ENCODE results near the gene CGB1. TPM values are rescaled to one million over a fixed set of nuclear protein-coding genes. Genes with fewer than 3 reads are reported as not detected.
"Not testable (repeated sequence)": the region's sequence is repeated elsewhere in the genome, so short reads cannot be mapped to it uniquely, and the experiment has no call there.

Gene CGB1
- total RNA-seq, 1 experiment from 2014 or later: not detected

- POLR2A ChIA-PET; BruUV-seq (replicated peaks); H3K27ac Mint-ChIP-seq (ENCODE audit: unreplicated experiment); H3K4me3 Mint-ChIP-seq (ENCODE audit: unreplicated experiment); H3K4me1 ChIP-seq; DNase-seq; H3K27me3 Mint-ChIP-seq (ENCODE audit: insufficient read depth, unreplicated experiment); H3K27me3 ChIP-seq (replicated peaks; ENCODE audit: control insufficient read depth, insufficient read depth, low read length); H3K36me3 ChIP-seq (ENCODE audit: control insufficient read depth, insufficient read depth, low read length); H3K36me3 Mint-ChIP-seq (ENCODE audit: insufficient read depth, unreplicated experiment); H3K9me3 Mint-ChIP-seq (ENCODE audit: unreplicated experiment); H3K9me3 ChIP-seq; H3K4me3 ChIP-seq (ENCODE audit: low read depth, low read length); intact Hi-C loops (cut with micrococcal nuclease; ENCODE audit: unreplicated experiment): not testable (repeated sequence)
- CTCF ChIA-PET: interaction anchor here (0.6 kb wide), 1 partner anchor 279 kb away, joined by 4 read pairs; no protein-coding TSS in a partner anchor
- H3K4me1 Mint-ChIP-seq (ENCODE audit: low read depth, unreplicated experiment): peaks cover 16% of the 10 kb centered on the region
Measured at GRCh38 chr19:49024233-49024632, 12.5 kb downstream of the CGB1 start, which contains the start of gene CGB3. Gene CGB3, minus strand, starts transcription at chr19:49024333. Its CDS starts 362 bp downstream, at chr19:49023971.

DNA sequence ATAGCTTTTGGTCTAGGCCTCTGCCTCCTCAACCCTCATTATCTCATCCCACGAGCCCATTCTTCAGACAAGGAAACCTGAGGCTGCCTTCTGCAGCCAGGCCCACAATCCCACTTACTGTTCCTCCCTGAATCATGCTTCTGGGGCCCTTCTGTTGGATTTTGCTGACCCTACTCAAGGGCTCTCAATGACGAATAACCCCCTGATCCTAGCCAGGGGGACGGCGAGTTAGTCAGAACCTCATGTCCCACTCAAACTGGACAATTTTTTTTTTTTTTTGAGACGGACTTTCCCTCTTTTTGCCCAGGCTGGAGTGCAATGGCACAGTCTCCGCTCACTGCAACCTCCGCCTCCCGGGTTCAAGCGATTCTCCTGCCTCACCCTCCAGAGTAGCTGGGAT, 14.6 kb downstream of the CGB1 start:
- no TSS peak for BruUV-seq (replicated peaks)
- H3K27me3 ChIP-seq (replicated peaks; ENCODE audit: control insufficient read depth, insufficient read depth, low read length): no peaks in the 10 kb centered on the region; the same call in 1 of the 2 replicates
- CTCF ChIA-PET: no interaction called here
- intact Hi-C loops (cut with micrococcal nuclease; ENCODE audit: unreplicated experiment): no loop called here
- POLR2A ChIA-PET: no interaction called here
- H3K9me3 Mint-ChIP-seq (ENCODE audit: unreplicated experiment): no peaks in the 10 kb centered on the region
- peak overlapping the region; percentile 23 for H3K4me3 Mint-ChIP-seq (ENCODE audit: unreplicated experiment)
- no peak overlapping the region for H3K27ac Mint-ChIP-seq (ENCODE audit: unreplicated experiment)
- H3K36me3 ChIP-seq (ENCODE audit: control insufficient read depth, insufficient read depth, low read length): no peaks in the 10 kb centered on the region
- no peak for TF ChIP-seq CTCF (IDR thresholded peaks at IDR 0.05; ENCODE audit: insufficient read depth in 1 of 2, low read depth in 1 of 2, low read length in 1 of 2, severe bottlenecking in 1 of 2, unreplicated experiment in 1 of 2)
- peaks cover 21% of the 10 kb centered on the region for H3K4me1 Mint-ChIP-seq (ENCODE audit: low read depth, unreplicated experiment)
- H3K4me3 ChIP-seq (ENCODE audit: low read depth, low read length): no peak overlapping the region
- no peak for DNase-seq
- no peaks in the 10 kb centered on the region for H3K27me3 Mint-ChIP-seq (ENCODE audit: insufficient read depth, unreplicated experiment)
- H3K9me3 ChIP-seq: no peaks in the 10 kb centered on the region
- peaks cover 15% of the 10 kb centered on the region for H3K36me3 Mint-ChIP-seq (ENCODE audit: insufficient read depth, unreplicated experiment)
- H3K4me1 ChIP-seq: 0 out of 2 replicates have a peak, but pooled peaks cover 9% of the 10 kb centered on the region

- Histone ChIP-seq H3K4me3 (ENCODE audit: low read depth, low read length) (no peak overlapping the region), H3K4me1 (0 out of 2 replicates have a peak, but pooled peaks cover 9% of the 10 kb centered on the region), H3K9me3 (no peaks in the 10 kb centered on the region), H3K36me3 (ENCODE audit: control insufficient read depth, insufficient read depth, low read length) (no peaks in the 10 kb centered on the region), H3K27me3 (replicated peaks; ENCODE audit: control insufficient read depth, insufficient read depth, low read length) (no peaks in the 10 kb centered on the region; the same call in 1 of the 2 replicates)
- intact Hi-C loops (cut with micrococcal nuclease; ENCODE audit: unreplicated experiment): no loop called here
- CTCF ChIA-PET: interaction anchor here (1.3 to 4.0 kb wide), 3 partner anchors 29 to 52 kb away, joined by 4 to 51 read pairs (median 10); partner anchors contain the start of genes GYS1, NTF4 and RUVBL2
- Mint-ChIP-seq H3K4me1 (ENCODE audit: low read depth, unreplicated experiment) (peaks cover 21% of the 10 kb centered on the region), H3K4me3 (ENCODE audit: unreplicated experiment) (peak overlapping the region; percentile 79), H3K9me3 (ENCODE audit: unreplicated experiment) (no peaks in the 10 kb centered on the region), H3K36me3 (ENCODE audit: insufficient read depth, unreplicated experiment) (peaks cover 15% of the 10 kb centered on the region), H3K27ac (ENCODE audit: unreplicated experiment) (no peak overlapping the region), H3K27me3 (ENCODE audit: insufficient read depth, unreplicated experiment) (no peaks in the 10 kb centered on the region)
- no peak for TF ChIP-seq CTCF (IDR thresholded peaks at IDR 0.05; ENCODE audit: insufficient read depth in 1 of 2, low read depth in 1 of 2, low read length in 1 of 2, severe bottlenecking in 1 of 2, unreplicated experiment in 1 of 2)
- no peak for DNase-seq
- no TSS peak for BruUV-seq (replicated peaks)
- POLR2A ChIA-PET: no interaction called here
Measured at GRCh38 chr19:49020931-49021895, 15.5 kb downstream of the CGB1 start.

Data from Caco-2 (cell line).